ENCODE data around the gene B4GALT5.

- TF ChIP-seq POLR2AphosphoS5 (IDR thresholded peaks at IDR 0.05; ENCODE audit: borderline replicate concordance, low read depth, low read length): no peak
- TF ChIP-seq EZH2 (IDR thresholded peaks at IDR 0.05): no peak
Measured at GRCh38 chr20:49711667-49711987, 2.1 kb downstream of the B4GALT5 start.
